Measurements from ENCODE around the gene CD82.

CD82 gene

DNA sequence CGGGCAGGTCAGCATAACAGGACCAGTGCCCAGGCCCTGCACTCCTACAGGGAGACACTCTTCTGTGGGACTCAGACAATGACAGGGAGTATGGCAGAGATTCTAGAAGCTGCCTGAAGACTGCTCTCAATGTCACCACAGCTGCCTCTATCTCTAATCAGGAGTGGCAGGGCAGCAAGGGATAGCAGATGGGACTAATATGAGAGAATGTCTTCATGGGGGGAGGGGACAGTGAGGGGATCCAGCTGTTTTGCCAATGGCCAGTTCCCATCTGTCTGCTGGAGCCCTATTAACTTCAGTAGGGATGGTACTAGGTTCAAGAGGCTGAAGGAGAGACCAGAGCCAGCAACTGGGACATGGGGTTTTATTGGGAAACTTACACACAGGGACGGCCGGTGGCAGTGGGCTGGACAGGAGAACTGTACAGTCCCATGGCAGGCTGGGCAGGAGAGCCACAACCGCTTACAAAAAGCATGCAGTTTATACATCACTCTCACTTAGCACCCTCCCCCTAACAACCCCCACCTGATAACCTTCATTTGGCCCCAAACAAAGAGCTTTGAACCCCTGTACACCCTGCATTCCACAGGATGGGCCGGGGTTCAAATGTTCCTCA is 2.5 kb upstream of the CD82 start:
- H3K27me3 ChIP-seq (ENCODE audit: insufficient read depth, low read depth, severe bottlenecking), result no peaks in the 10 kb centered on the region
- no peaks in the 10 kb centered on the region for H3K9me3 ChIP-seq (ENCODE audit: severe bottlenecking)
- no peaks in the 10 kb centered on the region for H3K36me3 ChIP-seq
- TF ChIP-seq, protein P1, sequence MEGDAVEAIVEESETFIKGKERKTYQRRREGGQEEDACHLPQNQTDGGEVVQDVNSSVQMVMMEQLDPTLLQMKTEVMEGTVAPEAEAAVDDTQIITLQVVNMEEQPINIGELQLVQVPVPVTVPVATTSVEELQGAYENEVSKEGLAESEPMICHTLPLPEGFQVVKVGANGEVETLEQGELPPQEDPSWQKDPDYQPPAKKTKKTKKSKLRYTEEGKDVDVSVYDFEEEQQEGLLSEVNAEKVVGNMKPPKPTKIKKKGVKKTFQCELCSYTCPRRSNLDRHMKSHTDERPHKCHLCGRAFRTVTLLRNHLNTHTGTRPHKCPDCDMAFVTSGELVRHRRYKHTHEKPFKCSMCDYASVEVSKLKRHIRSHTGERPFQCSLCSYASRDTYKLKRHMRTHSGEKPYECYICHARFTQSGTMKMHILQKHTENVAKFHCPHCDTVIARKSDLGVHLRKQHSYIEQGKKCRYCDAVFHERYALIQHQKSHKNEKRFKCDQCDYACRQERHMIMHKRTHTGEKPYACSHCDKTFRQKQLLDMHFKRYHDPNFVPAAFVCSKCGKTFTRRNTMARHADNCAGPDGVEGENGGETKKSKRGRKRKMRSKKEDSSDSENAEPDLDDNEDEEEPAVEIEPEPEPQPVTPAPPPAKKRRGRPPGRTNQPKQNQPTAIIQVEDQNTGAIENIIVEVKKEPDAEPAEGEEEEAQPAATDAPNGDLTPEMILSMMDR (IDR thresholded peaks at IDR 0.05; ENCODE audit: low read depth, low read length), result no peak
- no peak for DNase-seq
- no peak overlapping the region for H3K4me3 ChIP-seq (ENCODE audit: low read depth, low read length)
- no peak overlapping the region for H3K27ac ChIP-seq

GRCh38 chr11:44563711-44564110 is 1.8 kb upstream of the CD82 start:
- H3K9me3 ChIP-seq (ENCODE audit: severe bottlenecking), result no peaks in the 10 kb centered on the region
- H3K36me3 ChIP-seq, result no peaks in the 10 kb centered on the region
- TF ChIP-seq, protein P1 (IDR thresholded peaks at IDR 0.05; ENCODE audit: low read depth, low read length), result no peak
- H3K27me3 ChIP-seq (ENCODE audit: insufficient read depth, low read depth, severe bottlenecking), result no peaks in the 10 kb centered on the region
- no peak overlapping the region for H3K27ac ChIP-seq
- DNase-seq, result no peak
- no peak overlapping the region for H3K4me3 ChIP-seq (ENCODE audit: low read depth, low read length)

DNA sequence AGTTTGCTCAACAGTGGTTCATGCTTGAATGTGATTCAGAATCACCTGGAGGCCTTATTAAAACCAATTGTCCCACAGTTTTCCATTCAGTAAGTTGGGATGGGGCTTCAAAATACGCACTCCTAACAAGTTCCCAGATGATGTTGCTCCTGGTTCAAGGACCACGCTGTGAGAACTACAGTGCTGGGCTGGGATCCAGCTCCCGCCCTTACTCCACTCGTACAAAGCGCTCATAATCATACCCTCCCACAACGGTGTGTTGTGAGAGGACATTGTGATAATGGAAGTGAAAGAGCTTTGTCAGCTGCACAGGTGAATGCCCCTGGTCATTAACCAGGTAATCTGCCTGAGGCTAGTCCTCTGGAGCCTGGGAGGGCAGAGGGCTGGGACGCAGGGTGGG is 1.3 kb upstream of the CD82 start:
- TF ChIP-seq, protein P1 (IDR thresholded peaks at IDR 0.05; ENCODE audit: low read depth, low read length), result no peak
- Histone ChIP-seq H3K9me3 (ENCODE audit: severe bottlenecking) (no peaks in the 10 kb centered on the region), H3K4me3 (ENCODE audit: low read depth, low read length) (no peak overlapping the region; the same call in 1 of the 2 replicates), H3K27me3 (ENCODE audit: insufficient read depth, low read depth, severe bottlenecking) (no peaks in the 10 kb centered on the region), H3K27ac (no peak overlapping the region), H3K36me3 (no peaks in the 10 kb centered on the region)
- DNase-seq, result no peak

DNA sequence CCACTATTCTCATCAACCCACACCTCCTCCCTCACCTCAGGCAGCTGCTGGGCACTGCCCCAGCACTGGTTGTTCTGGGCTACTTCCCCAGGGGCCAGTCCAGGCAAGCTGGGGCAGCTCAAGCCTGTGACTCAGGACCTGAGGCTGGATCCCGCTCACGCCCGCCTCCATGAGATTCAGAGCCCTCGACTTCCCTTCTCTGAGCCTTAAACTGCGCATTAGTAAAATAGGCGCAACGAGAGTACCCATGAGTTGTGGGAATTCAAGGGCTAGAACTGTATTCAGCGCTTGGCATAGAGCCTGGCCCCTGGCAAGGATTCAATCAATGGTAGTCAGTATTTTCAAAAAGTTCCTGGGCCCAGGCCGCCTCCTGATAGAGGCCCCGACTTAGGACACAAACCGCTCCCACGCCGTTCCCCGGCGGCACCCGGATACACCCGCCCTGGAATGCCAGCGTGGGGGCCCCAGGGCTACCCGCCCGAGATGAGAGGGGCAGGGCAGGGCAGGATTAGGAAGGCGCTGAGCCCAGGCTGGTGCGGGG is 723 bp upstream of the CD82 start:
- TF ChIP-seq, protein P1 (IDR thresholded peaks at IDR 0.05; ENCODE audit: low read depth, low read length), result no peak
- Histone ChIP-seq H3K4me3 (ENCODE audit: low read depth, low read length) (peak overlapping the region; percentile 62), H3K27ac (peak overlapping the region; percentile 44), H3K9me3 (ENCODE audit: severe bottlenecking) (no peaks in the 10 kb centered on the region), H3K36me3 (no peaks in the 10 kb centered on the region), H3K27me3 (ENCODE audit: insufficient read depth, low read depth, severe bottlenecking) (no peaks in the 10 kb centered on the region)
- peak; percentile 42 for DNase-seq

GRCh38 chr11:44565953-44566949 is 788 bp downstream of the CD82 start:
- no peaks in the 10 kb centered on the region for H3K9me3 ChIP-seq (ENCODE audit: severe bottlenecking)
- TF ChIP-seq, protein P1 (IDR thresholded peaks at IDR 0.05; ENCODE audit: low read depth, low read length), result no peak
- no peaks in the 10 kb centered on the region for H3K27me3 ChIP-seq (ENCODE audit: insufficient read depth, low read depth, severe bottlenecking)
- DNase-seq, result no peak
- no peak overlapping the region for H3K27ac ChIP-seq
- H3K36me3 ChIP-seq, result no peaks in the 10 kb centered on the region
- peak overlapping the region; percentile 47 for H3K4me3 ChIP-seq (ENCODE audit: low read depth, low read length)
